Measurements from ENCODE around the gene ZCCHC24. TPM values are rescaled to one million over a fixed set of nuclear protein-coding genes. Genes with fewer than 3 reads are reported as not detected.

Gene ZCCHC24
- total and polyA plus RNA-seq, 11 donors, result 18.7 to 122 (median 49.6) TPM

DNA sequence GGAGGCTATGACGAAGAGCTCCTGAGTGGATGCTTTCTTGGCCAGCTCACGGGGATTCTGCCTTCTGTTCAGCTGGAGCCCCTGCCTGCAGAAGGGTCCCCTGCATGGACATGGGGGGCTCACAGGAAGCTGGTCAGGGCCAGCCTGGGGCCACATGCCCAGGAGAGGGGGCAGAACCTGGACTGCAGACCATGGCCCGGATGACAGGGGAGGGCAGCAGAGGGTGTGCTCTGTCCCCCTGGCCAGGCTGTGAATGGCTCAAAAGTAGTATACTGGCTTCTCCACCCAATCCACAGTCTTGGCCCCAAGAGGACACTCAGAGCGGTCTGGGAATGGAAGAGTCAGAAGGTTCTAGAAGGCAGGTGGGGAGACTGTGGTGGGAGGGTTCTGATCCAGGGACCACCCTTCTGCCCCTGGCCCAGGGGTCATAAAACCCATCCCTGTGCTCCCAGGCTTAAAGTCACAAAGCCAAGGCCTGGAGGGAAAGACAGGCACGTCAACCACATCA lies 57.9 kb downstream of the ZCCHC24 start:
- Histone ChIP-seq H3K27ac (peak overlapping the region in 2 of 12 donors; percentile 41 to 83), H3K27me3 (no peaks in the 10 kb centered on the region), H3K36me3 (peaks cover 0 to 59% (median 33%) of the 10 kb centered on the region in 9 donors), H3K9me3 (no peaks in the 10 kb centered on the region), H3K4me1 (peaks cover 2 to 52% (median 27%) of the 10 kb centered on the region in 12 donors), H3K4me3 (no peak overlapping the region)
- TF ChIP-seq, protein P1, sequence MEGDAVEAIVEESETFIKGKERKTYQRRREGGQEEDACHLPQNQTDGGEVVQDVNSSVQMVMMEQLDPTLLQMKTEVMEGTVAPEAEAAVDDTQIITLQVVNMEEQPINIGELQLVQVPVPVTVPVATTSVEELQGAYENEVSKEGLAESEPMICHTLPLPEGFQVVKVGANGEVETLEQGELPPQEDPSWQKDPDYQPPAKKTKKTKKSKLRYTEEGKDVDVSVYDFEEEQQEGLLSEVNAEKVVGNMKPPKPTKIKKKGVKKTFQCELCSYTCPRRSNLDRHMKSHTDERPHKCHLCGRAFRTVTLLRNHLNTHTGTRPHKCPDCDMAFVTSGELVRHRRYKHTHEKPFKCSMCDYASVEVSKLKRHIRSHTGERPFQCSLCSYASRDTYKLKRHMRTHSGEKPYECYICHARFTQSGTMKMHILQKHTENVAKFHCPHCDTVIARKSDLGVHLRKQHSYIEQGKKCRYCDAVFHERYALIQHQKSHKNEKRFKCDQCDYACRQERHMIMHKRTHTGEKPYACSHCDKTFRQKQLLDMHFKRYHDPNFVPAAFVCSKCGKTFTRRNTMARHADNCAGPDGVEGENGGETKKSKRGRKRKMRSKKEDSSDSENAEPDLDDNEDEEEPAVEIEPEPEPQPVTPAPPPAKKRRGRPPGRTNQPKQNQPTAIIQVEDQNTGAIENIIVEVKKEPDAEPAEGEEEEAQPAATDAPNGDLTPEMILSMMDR (IDR thresholded peaks at IDR 0.05), result no peak
- TF ChIP-seq POLR2A (IDR thresholded peaks at IDR 0.05), result no peak
- WGBS, 4 donors, result 78 to 95% (median 79%) methylated on average over 5 of the region's 5 CpGs
- intact Hi-C loops (cut with DNase I), result loop anchor here in 1 of 10 donors (10.0 kb wide), 1 partner anchor 57 kb away; the partner anchor contains the start of gene ZCCHC24
- DNase-seq (peak in 1 of 5 donors; percentile 7), ATAC-seq (no peak)

DNA sequence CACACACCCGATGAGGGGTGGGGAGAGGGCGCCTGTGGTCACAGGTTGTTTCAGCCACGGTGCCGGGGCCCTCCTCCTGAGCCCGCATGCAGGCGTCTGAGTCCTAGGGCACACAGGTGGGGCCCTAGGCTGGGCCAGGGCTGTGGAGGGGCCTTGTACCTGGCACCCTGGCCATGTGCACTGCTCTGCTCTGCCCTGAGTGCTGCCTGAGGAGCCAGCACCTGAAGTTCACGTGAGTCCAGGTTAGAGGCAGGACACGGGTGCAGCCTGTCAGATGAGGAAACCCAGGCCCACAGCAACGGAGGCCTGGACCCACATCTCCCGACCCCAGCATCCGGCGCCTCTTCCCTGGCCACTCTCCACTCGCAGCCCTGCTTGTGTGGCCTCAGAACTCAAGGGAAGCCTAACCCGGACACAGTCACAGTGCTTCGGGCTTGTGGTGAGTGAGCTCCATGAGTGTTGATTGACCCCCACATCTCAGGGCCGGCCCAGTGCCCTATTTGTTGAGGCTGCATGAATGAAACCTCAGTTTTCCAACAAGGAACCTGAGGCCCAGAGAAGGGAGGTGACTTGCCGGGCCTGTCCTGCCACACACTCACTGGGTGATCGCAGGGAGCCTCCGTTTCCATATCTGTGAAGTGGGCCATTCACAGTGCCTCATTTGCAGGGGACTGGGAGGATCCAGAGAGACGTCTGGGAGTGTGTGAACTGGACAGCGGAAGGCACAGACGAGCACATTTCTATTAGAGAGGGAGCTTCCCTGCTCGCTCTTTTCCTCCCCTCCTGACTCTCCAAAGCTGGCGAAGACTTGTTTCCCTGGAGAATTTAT lies 58.6 kb downstream of the ZCCHC24 start:
- peaks cover 0 to 61% (median 33%) of the 10 kb centered on the region in 9 donors for H3K36me3 ChIP-seq
- no peak for ATAC-seq
- peak in 4 of 5 donors; percentile 6 to 55 (median 20) for DNase-seq

DNA sequence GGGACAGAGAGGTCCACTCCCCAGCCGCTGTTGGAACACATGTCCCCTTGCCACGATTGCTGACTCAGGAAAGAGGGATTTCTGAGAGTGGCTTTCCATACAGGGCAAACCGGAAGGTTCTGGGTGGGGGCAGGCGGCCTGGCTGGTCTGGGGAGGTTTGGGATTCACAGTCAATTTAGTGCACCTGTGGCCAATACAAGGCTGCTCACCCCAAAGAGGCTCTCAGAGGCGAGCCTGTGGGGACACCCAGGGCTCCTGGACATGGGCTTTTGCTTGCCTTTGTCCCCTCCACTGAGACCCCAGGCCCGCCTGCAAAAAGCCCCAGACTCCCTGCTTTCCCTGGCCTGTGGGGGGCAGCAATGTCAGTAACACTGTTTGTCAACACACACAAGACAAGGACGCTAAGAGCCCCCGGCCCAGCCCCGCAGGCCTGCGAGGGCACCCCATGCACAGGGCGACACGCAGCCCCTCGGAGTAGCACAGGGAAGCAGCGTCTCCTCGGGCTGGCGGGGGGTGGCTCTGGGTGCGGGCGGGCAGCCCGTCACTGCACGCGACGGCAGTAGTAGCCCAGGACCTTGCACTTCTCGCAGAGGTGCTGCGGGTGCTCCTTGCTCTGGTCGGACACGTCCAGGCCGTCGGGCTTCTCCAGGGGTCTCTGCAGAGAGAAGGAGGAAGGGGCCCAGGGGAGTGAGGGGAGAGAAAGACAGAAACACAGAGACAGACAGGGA lies 59.5 kb downstream of the ZCCHC24 start:
- intact Hi-C loops (cut with DNase I), result loop anchor here in 1 of 10 donors (10.0 kb wide), 1 partner anchor 59 kb away; the partner anchor contains the start of gene ZCCHC24
- Histone ChIP-seq H3K9me3 (no peaks in the 10 kb centered on the region), H3K4me1 (peaks cover 11 to 52% (median 31%) of the 10 kb centered on the region in 12 donors), H3K36me3 (peaks cover 0 to 61% (median 33%) of the 10 kb centered on the region in 9 donors), H3K27ac (peak overlapping the region in 1 of 12 donors; percentile 83), H3K4me3 (no peak overlapping the region), H3K27me3 (no peaks in the 10 kb centered on the region)
- peak in 4 of 5 donors; percentile 7 to 57 (median 14) for DNase-seq
- WGBS, 4 donors, result 87 to 92% (median 91%) methylated on average over 26 to 28 of the region's 28 CpGs
- TF ChIP-seq, protein P1 (IDR thresholded peaks at IDR 0.05), result peak in 1 of 12 donors; percentile 8
- TF ChIP-seq POLR2A (IDR thresholded peaks at IDR 0.05), result no peak
- no peak for ATAC-seq

More for the DNA sequence above, 58.6 kb downstream of the ZCCHC24 start:
- no peak for TF ChIP-seq POLR2A (IDR thresholded peaks at IDR 0.05)
- TF ChIP-seq, protein P1 (IDR thresholded peaks at IDR 0.05), result no peak
- Histone ChIP-seq H3K27ac (peak overlapping the region in 2 of 12 donors; percentile 33 to 83), H3K27me3 (no peaks in the 10 kb centered on the region), H3K4me1 (peaks cover 8 to 52% (median 30%) of the 10 kb centered on the region in 12 donors), H3K4me3 (no peak overlapping the region), H3K9me3 (no peaks in the 10 kb centered on the region)
- intact Hi-C loops (cut with DNase I), result loop anchor here in 1 of 10 donors (10.0 kb wide), 1 partner anchor 58 kb away; the partner anchor contains the start of gene ZCCHC24
- WGBS, 4 donors, result 70 to 81% (median 77%) methylated on average over 17 to 24 of the region's 24 CpGs
